H1 (cell line): ENCODE measurements around the gene NSUN2. TPM values are rescaled to one million over a fixed set of nuclear protein-coding genes. Genes with fewer than 3 reads are reported as not detected.

Source experiments
- BACH1 ChIP-seq: IDR thresholded peaks from 2 replicates; pipeline ENCODE4 v1.6.1; 2012; ENCODE audit warnings: low read length, improper control_type of control experiment
- CREB1 ChIP-seq: IDR thresholded peaks from 2 replicates; pipeline ENCODE4 v1.6.1; 2012; ENCODE audit warnings: inconsistent platforms
- HDAC2 ChIP-seq, 2 experiments: fragments of 300-600 bp in 1 of 2; sonication (generic) in 1 of 2; IDR thresholded peaks; 2 replicates each; pipeline ENCODE4 v1.6.1; 2011 to 2012; ENCODE audit warnings: low read depth in 2 of 2, low read length in 2 of 2, mild to moderate bottlenecking in 2 of 2, moderate library complexity in 2 of 2, borderline replicate concordance in 1 of 2, inconsistent platforms in 1 of 2
- NRF1 ChIP-seq: IDR thresholded peaks from 2 replicates; pipeline ENCODE4 v1.6.1; 2011; ENCODE audit warnings: mild to moderate bottlenecking, low read depth, low read length, improper control_type of control experiment
- polyA plus RNA-seq, 7 experiments: library from polyadenylated mRNA; depleted of rRNA in 3 of 7; stranded (reverse) in 5 of 7; unstranded in 2 of 7; fragments of >200 nt in 5 of 7; fragments of 200-250 nt in 2 of 7; gene quantifications; 1 replicate in 5 of 7; 2 replicates in 1 of 7; 4 replicates in 1 of 7; pipeline versions ENCODE4 v1.2.1 to v1.2.3, GENCODE V29; 2011 to 2013; ENCODE audit warnings: missing spikeins in 2 of 7, mixed read lengths in 2 of 7
- total RNA-seq: library from RNA; stranded (reverse); fragmentation: NEBNext Ultra II Directional; extraction: Animal tissue kit (Norgen Biotek cat#: 25700); gene quantifications from 2 replicates; pipeline ENCODE4 v1.2.1, GENCODE V29; 2021

The NSUN2 gene
- total and polyA plus RNA-seq, 2 of the 8 experiments (the other 6 are each of a cell fraction or from before 2014, with no cell fraction given) = 47.3 to 94.7 TPM

GRCh38 chr5:6642655-6643054 lies 9.8 kb upstream of the NSUN2 start (continued):
- TF ChIP-seq HDAC2 (IDR thresholded peaks at IDR 0.05; ENCODE audit: borderline replicate concordance in 1 of 2, low read depth in 2 of 2, low read length in 2 of 2) (no peak), NRF1 (no peak), CREB1 (no peak), BACH1 (no peak)
